KMS-11 (cell line): ENCODE results near the gene COL1A2.

Experiments used
- H2AFZ ChIP-seq: fragments of 200-600 bp; sonication (generic); 2 replicates; pipeline ENCODE4 v1.6.1; 2016; ENCODE audit warnings: antibody characterized with exemption, mixed run types, low read depth
- H3K27ac ChIP-seq: fragments of 200-600 bp; sonication (generic); 2 replicates; pipeline ENCODE4 v1.6.1; 2016; ENCODE audit warnings: mild to moderate bottlenecking, mixed run types
- H3K27me3 ChIP-seq: fragments of 200-600 bp; sonication (generic); 2 replicates; pipeline ENCODE4 v1.6.1; 2017; ENCODE audit warnings: mild to moderate bottlenecking, low read depth, mixed run types, moderate library complexity; ENCODE audit not compliant: insufficient read depth
- H3K36me3 ChIP-seq: fragments of 200-600 bp; sonication (generic); 2 replicates; pipeline ENCODE4 v1.6.1; 2017; ENCODE audit warnings: mild to moderate bottlenecking, mixed run types; ENCODE audit not compliant: insufficient read depth
- H3K4me1 ChIP-seq: fragments of 200-600 bp; sonication (generic); 2 replicates; pipeline ENCODE4 v1.6.1; 2016; ENCODE audit warnings: mild to moderate bottlenecking, low read depth, mixed run types; ENCODE audit not compliant: poor library complexity, severe bottlenecking
- H3K4me2 ChIP-seq: fragments of 200-600 bp; sonication (generic); 2 replicates; pipeline ENCODE4 v1.7.0; 2016; ENCODE audit warnings: mild to moderate bottlenecking, mixed run types
- H3K4me3 ChIP-seq: fragments of 200-600 bp; sonication (generic); IDR thresholded peaks from 2 replicates; pipeline ENCODE4 v1.6.1; 2017; ENCODE audit warnings: low read depth, low read length, mixed read lengths; ENCODE audit not compliant: insufficient read depth
- H3K79me2 ChIP-seq: fragments of 200-600 bp; sonication (generic); 2 replicates; pipeline ENCODE4 v1.6.1; 2016; ENCODE audit warnings: low read depth, mixed run types; ENCODE audit not compliant: insufficient read depth
- H3K9ac ChIP-seq: fragments of 200-600 bp; sonication (generic); 2 replicates; pipeline ENCODE4 v1.6.1; 2016; ENCODE audit warnings: mild to moderate bottlenecking, mixed run types
- H4K20me1 ChIP-seq: fragments of 200-600 bp; sonication (generic); 2 replicates; pipeline ENCODE4 v1.6.1; 2016; ENCODE audit warnings: mild to moderate bottlenecking, mixed run types; ENCODE audit not compliant: insufficient read depth
- CTCF ChIP-seq: fragments of 200-600 bp; sonication (generic); conservative IDR thresholded peaks from 2 replicates; pipeline ENCODE4 v1.6.1; 2017; ENCODE audit warnings: low read depth, mild to moderate bottlenecking, antibody characterized with exemption, low read length, moderate library complexity, mixed read lengths

Gene COL1A2

DNA sequence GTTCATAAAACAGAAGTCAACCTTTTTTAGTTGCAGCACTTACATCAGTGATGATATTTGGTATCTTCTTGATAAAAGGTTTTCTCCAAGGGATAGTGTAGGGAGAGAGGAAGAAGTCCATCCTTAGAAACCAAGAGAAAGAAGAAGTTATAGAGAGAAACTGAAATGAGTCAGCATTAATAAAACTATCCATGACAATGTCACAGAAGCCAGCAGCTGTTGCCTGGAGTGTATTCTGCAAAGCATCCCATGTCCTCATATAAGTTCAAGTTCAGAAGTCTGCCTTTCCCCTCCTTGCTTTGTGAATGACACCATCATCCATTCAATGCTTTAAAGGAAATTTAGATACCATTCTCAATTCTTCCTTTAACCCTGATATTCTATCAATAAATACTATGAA, 14.4 kb upstream of the COL1A2 start:
- H3K27me3 ChIP-seq: no peaks in the 10 kb centered on the region
- H3K4me2 ChIP-seq: no peak overlapping the region
- no peaks in the 10 kb centered on the region for H3K79me2 ChIP-seq
- no peak overlapping the region for H3K27ac ChIP-seq
- no peaks in the 10 kb centered on the region for H4K20me1 ChIP-seq
- H3K9ac ChIP-seq: no peak overlapping the region
- no peaks in the 10 kb centered on the region for H3K4me1 ChIP-seq
- H3K36me3 ChIP-seq: no peaks in the 10 kb centered on the region
- H2AFZ ChIP-seq: no peak overlapping the region
- no peak for TF ChIP-seq CTCF
- no peak overlapping the region for H3K4me3 ChIP-seq

- no peaks in the 10 kb centered on the region for H3K36me3 ChIP-seq
- no peak overlapping the region for H3K4me2 ChIP-seq
- no peak overlapping the region for H3K4me3 ChIP-seq
- no peaks in the 10 kb centered on the region for H3K27me3 ChIP-seq
- no peaks in the 10 kb centered on the region for H4K20me1 ChIP-seq
- no peak overlapping the region for H3K9ac ChIP-seq
- H3K79me2 ChIP-seq: no peaks in the 10 kb centered on the region
- no peak for TF ChIP-seq CTCF
- no peaks in the 10 kb centered on the region for H3K4me1 ChIP-seq
- H2AFZ ChIP-seq: no peak overlapping the region
- no peak overlapping the region for H3K27ac ChIP-seq
Observed at GRCh38 chr7:94382132-94382531, 12.6 kb upstream of the COL1A2 start.

DNA sequence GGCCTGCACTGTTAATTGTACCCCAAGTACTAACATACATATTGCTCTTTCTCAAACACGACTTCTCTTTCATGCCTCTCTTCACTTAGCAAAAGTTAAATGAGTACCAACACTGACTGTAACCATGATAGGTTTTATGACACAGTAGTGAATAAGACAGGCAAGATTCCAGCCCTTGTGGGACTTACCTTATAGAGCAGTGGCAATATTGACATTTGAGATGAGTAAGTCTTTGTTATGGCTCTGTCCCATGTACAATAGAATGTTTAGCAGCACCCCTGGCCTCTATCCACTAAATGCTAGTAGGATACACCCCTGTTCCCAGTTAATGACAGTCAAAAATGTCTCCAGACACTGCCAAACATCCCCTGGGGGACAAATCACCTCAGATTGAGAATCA, 11.9 kb upstream of the COL1A2 start:
- no peak for TF ChIP-seq CTCF
- H3K4me2 ChIP-seq: no peak overlapping the region

DNA sequence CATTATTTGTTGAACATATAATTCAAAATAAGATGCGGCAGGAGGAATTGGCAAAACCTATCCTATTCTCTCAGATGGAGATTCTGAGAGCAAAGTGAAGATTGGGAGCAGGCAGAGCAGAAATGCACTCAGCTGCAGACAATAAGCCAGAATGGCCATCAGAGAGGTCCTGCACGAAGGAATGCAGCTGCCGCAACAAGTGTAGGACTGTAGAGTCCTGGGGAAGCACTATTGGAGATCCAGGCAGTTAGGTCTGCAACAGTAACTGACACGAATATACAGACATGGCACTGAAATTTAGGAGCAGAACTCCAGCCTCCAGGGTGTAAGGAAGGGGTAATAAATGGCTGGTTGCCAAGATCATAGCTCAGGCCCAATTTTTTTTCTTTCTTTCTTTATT, 10.4 kb upstream of the COL1A2 start:
- H3K27me3 ChIP-seq: no peaks in the 10 kb centered on the region
- TF ChIP-seq CTCF: no peak
- no peak overlapping the region for H3K4me2 ChIP-seq
- H4K20me1 ChIP-seq: no peaks in the 10 kb centered on the region
- no peak overlapping the region for H3K9ac ChIP-seq
- no peak overlapping the region for H3K4me3 ChIP-seq
- H3K79me2 ChIP-seq: no peaks in the 10 kb centered on the region
- no peak overlapping the region for H2AFZ ChIP-seq
- H3K4me1 ChIP-seq: no peaks in the 10 kb centered on the region
- no peaks in the 10 kb centered on the region for H3K36me3 ChIP-seq
- no peak overlapping the region for H3K27ac ChIP-seq

More for the DNA sequence above, 11.9 kb upstream of the COL1A2 start:
- Histone ChIP-seq H3K9ac (no peak overlapping the region), H3K4me1 (no peaks in the 10 kb centered on the region), H3K27me3 (no peaks in the 10 kb centered on the region), H3K27ac (no peak overlapping the region), H2AFZ (no peak overlapping the region), H3K4me3 (no peak overlapping the region), H4K20me1 (no peaks in the 10 kb centered on the region), H3K36me3 (no peaks in the 10 kb centered on the region), H3K79me2 (no peaks in the 10 kb centered on the region)

DNA sequence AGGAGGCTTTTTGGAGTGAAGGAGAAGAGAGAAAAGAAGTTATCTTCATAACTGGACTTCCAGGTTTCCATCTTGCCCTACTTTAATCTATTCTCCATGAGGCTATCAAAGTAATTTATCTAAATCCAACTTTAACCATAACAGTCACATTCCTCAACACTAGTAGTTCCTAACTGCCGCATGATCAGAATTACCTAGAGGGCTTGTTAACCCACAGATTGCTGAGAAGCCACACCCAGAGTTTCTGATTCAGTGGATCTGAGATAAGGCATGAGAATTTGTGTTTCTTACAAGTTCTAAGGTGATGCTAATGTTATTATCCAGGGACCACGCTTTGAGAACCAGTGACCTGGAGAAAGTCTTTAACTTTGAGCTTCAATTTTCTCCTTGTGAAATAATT, 8.3 kb upstream of the COL1A2 start:
- TF ChIP-seq CTCF: no peak
- H3K4me1 ChIP-seq: no peaks in the 10 kb centered on the region
- H3K9ac ChIP-seq: no peak overlapping the region
- no peak overlapping the region for H3K4me2 ChIP-seq
- H3K36me3 ChIP-seq: no peaks in the 10 kb centered on the region
- no peaks in the 10 kb centered on the region for H3K79me2 ChIP-seq
- H3K27me3 ChIP-seq: no peaks in the 10 kb centered on the region
- no peak overlapping the region for H3K27ac ChIP-seq
- no peak overlapping the region for H3K4me3 ChIP-seq
- H2AFZ ChIP-seq: no peak overlapping the region
- no peaks in the 10 kb centered on the region for H4K20me1 ChIP-seq
